GM12872 (cell line): ENCODE measurements around the gene CTNNBIP1.

Source experiments
- CTCF ChIP-seq: IDR thresholded peaks from 3 replicates; pipeline ENCODE4 v1.5.1; 2011; ENCODE audit warnings: low read depth, mild to moderate bottlenecking, low read length, moderate library complexity; ENCODE audit not compliant: insufficient read depth

The CTNNBIP1 gene

GRCh38 chr1:9882945-9883303 lies 27.1 kb downstream of the CTNNBIP1 start:
- no peak for TF ChIP-seq CTCF

- no peak for TF ChIP-seq CTCF
These were observed 27.6 kb downstream of the CTNNBIP1 start for GRCh38 chr1:9882296-9882944.

- no peak for TF ChIP-seq CTCF
These were observed 28.2 kb downstream of the CTNNBIP1 start for GRCh38 chr1:9881838-9882249.

DNA sequence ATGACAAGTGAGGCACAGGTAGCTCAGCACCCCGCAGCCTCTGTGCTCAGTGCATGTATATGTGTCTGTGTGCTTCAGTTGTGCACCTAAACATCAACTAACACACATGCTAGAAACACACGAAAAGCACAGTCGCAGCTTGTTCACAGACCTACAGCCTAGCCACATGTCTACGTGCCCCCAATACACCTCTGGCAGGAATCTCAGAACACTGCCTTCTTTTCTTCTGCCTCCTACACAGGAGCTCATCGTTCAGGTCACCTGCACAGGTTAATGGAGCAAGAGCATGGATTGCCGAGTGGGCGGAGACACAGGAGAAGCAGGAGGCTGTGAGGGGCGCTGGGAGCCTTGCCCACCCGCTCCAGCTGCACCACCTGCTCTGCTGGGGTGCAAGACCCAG lies 31.7 kb downstream of the CTNNBIP1 start:
- TF ChIP-seq CTCF: no peak

GRCh38 chr1:9877962-9878361 lies 32.1 kb downstream of the CTNNBIP1 start:
- TF ChIP-seq CTCF: no peak

GRCh38 chr1:9875636-9876000 lies 34.5 kb downstream of the CTNNBIP1 start:
- TF ChIP-seq CTCF: no peak

DNA sequence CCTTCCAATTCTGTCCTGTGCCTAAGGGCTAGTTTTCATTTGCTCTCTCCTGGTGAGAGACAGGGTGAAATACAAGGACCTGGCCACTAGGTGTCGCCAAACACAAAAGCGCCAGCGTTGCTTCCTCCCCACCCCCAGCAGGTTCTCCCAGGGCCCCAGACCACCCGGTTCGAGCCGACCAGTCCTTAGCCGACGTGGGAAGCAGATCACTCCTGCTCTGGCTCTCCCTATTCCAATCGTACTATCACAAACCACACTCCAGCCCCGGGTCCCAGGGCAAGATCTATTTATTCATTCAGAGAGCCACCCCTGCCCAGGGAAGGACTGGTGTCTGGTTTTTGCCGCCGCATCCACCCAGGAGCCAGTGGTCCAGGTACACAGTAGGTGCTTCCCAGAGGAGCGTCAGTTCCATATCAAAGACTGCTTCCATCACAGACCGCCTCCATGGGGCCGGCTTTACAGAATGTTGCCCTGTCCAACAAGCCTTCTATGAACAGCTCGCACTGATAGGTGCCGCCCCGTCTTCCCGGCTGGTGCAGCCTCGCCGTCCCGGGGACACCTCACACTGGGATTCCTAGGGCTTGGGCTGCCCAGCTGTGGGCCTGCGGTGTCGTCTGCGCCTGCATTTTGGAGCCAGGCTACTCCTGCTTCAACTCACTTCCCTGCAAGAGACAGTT lies 35.0 kb downstream of the CTNNBIP1 start:
- TF ChIP-seq CTCF: peak; percentile 96
